ENCODE results near the gene TAS2R60.
"Not testable (repeated sequence)": the region's sequence is repeated elsewhere in the genome, so short reads cannot be mapped to it uniquely, and the experiment has no call there.

Gene TAS2R60

DNA sequence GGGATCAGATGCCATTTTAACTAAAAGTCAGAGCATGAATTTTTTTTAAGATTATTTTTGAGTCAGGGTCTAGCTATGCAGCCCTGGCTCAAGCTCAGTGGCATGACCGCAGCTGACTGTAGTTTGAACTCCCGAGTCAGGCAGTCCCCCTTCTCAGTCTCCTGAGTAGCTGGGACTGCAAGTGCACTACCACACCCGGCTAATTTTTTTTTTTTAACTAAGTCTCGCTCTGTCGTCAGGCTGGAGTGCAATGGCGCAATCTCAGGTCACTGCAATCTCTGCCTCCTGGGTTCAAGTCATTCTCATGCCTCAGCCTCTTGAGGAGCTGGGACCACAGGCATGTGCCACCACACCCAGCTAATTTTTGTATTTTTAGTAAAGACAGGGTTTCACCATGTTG is 42.2 kb downstream of the TAS2R60 start:
- H3K4me3 ChIP-seq (ENCODE audit: low read depth in 1 of 2, low read length in 2 of 2): no peak overlapping the region
- H3K36me3 ChIP-seq (ENCODE audit: control insufficient read depth in 1 of 2, insufficient read depth in 2 of 2, low read length in 2 of 2): no peaks in the 10 kb centered on the region
- peak overlapping the region; percentile 42 for H3K27ac ChIP-seq (ENCODE audit: low read length)
- no peaks in the 10 kb centered on the region for H3K9me3 ChIP-seq (ENCODE audit: control insufficient read depth in 1 of 2, low read length in 2 of 2)
- H3K4me1 ChIP-seq (ENCODE audit: control insufficient read depth in 1 of 2, insufficient read depth in 2 of 2, low read length in 2 of 2): peaks cover 0 to 5% of the 10 kb centered on the region in 2 donors
- H3K27me3 ChIP-seq (ENCODE audit: low read depth, low read length): no peaks in the 10 kb centered on the region

DNA sequence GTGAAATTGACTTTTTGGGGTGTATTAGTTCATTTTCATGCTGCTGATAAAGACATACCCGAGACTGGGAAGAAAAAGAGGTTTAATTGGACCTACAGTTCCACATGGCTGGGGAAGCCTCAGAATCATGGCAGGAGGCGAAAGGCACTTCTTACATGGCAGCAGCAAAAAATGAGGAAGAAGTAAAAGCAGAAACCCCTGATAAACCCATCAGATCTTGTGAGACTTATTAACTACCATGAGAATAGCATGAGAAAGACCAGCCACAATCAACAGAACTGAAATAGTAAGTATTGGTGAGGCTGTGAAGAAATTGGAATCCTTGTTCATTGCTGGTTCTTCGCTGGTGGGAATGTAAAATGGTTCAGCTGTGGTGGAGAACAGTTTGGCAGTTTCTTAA is 43.0 kb downstream of the TAS2R60 start:
- H3K4me3 ChIP-seq (ENCODE audit: low read depth in 1 of 2, low read length in 2 of 2); H3K9me3 ChIP-seq (ENCODE audit: control insufficient read depth in 1 of 2, low read length in 2 of 2); H3K4me1 ChIP-seq (ENCODE audit: control insufficient read depth in 1 of 2, insufficient read depth in 2 of 2, low read length in 2 of 2); H3K36me3 ChIP-seq (ENCODE audit: control insufficient read depth in 1 of 2, insufficient read depth in 2 of 2, low read length in 2 of 2); H3K27me3 ChIP-seq (ENCODE audit: low read depth, low read length); H3K27ac ChIP-seq (ENCODE audit: low read length): not testable (repeated sequence)

DNA sequence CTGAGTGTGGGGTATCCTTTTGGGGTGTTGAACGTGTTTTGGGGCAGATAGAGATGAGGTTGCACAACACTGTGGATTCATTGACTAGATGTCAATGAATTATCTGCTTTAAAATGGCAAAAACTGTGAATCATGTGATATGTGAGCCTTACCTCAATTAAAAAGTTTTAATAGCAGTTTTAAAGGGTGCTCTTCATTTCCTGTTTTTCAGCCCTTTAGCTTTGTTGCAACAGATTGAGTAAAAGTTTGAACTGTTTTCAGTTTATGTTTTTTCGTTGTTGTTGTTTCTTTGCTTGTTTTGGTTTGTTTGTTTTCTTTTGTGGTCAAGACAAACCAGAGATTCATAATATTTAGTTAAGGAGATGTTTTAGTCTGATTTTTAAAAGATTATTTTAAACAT is 43.8 kb downstream of the TAS2R60 start:
- peak overlapping the region; percentile 25 for H3K27ac ChIP-seq (ENCODE audit: low read length)
- H3K4me1 ChIP-seq (ENCODE audit: control insufficient read depth in 1 of 2, insufficient read depth in 2 of 2, low read length in 2 of 2): peaks cover 0 to 5% of the 10 kb centered on the region in 2 donors
- H3K27me3 ChIP-seq (ENCODE audit: low read depth, low read length): no peaks in the 10 kb centered on the region
- H3K36me3 ChIP-seq (ENCODE audit: control insufficient read depth in 1 of 2, insufficient read depth in 2 of 2, low read length in 2 of 2): no peaks in the 10 kb centered on the region
- H3K4me3 ChIP-seq (ENCODE audit: low read depth in 1 of 2, low read length in 2 of 2): no peak overlapping the region
- H3K9me3 ChIP-seq (ENCODE audit: control insufficient read depth in 1 of 2, low read length in 2 of 2): no peaks in the 10 kb centered on the region

DNA sequence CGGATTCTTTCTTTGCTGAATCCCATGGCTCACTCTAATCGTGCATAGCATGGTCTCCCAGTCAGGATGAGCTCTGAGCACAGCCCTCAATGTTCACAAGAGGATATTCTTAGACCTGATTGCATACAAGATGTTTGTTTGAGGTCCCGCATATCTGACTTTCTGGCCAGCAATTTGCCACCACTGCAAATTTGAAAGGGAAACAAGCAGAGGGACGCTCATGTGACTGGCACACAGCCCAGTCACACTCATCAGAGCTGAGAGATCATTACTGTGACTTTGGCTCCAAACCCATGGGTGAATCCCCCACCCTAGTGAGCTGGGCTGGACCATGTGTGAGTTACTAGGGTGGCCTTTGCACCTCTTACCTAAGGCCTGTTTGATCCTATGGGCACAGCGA is 44.3 kb downstream of the TAS2R60 start:
- H3K4me3 ChIP-seq (ENCODE audit: low read depth in 1 of 2, low read length in 2 of 2): no peak overlapping the region
- no peaks in the 10 kb centered on the region for H3K27me3 ChIP-seq (ENCODE audit: low read depth, low read length)
- no peak overlapping the region for H3K27ac ChIP-seq (ENCODE audit: low read length)
- no peaks in the 10 kb centered on the region for H3K36me3 ChIP-seq (ENCODE audit: control insufficient read depth in 1 of 2, insufficient read depth in 2 of 2, low read length in 2 of 2)
- no peaks in the 10 kb centered on the region for H3K9me3 ChIP-seq (ENCODE audit: control insufficient read depth in 1 of 2, low read length in 2 of 2)
- H3K4me1 ChIP-seq (ENCODE audit: control insufficient read depth in 1 of 2, insufficient read depth in 2 of 2, low read length in 2 of 2): peaks cover 0 to 5% of the 10 kb centered on the region in 2 donors

DNA sequence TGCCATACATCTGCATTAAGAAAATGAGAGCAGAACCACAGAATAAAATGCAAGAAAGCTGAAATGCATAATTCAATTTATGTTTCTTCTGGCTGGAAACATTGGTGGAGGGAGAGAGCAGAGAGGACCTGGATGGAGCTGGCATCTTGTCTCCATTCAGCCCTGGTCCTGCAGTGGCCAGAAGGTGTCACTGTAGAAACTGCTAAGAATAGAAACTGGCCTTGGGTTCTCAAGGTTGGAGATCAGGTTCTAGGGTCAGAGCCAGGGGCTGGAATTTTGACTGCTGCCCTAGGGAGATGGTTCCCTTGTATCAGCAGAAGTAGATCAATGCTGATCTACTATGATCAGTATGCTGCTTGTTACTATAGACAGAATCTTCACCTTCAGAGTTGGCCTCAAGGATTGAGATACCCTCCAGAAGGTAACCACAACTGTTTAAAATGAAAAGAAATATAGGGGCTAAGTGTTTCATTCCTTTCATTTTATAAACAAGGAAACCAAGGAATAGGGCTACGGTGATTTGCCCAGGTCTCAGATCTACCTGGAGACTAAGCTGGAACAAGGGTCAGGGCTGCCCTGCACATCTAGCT is 47.6 kb downstream of the TAS2R60 start:
- H3K4me3 ChIP-seq (ENCODE audit: low read depth in 1 of 2, low read length in 2 of 2): no peak overlapping the region
- no peaks in the 10 kb centered on the region for H3K36me3 ChIP-seq (ENCODE audit: control insufficient read depth in 1 of 2, insufficient read depth in 2 of 2, low read length in 2 of 2)
- H3K4me1 ChIP-seq (ENCODE audit: control insufficient read depth in 1 of 2, insufficient read depth in 2 of 2, low read length in 2 of 2): no peaks in the 10 kb centered on the region
- H3K27ac ChIP-seq (ENCODE audit: low read length): no peak overlapping the region
- H3K9me3 ChIP-seq (ENCODE audit: control insufficient read depth in 1 of 2, low read length in 2 of 2): no peaks in the 10 kb centered on the region
- no peaks in the 10 kb centered on the region for H3K27me3 ChIP-seq (ENCODE audit: low read depth, low read length)

DNA sequence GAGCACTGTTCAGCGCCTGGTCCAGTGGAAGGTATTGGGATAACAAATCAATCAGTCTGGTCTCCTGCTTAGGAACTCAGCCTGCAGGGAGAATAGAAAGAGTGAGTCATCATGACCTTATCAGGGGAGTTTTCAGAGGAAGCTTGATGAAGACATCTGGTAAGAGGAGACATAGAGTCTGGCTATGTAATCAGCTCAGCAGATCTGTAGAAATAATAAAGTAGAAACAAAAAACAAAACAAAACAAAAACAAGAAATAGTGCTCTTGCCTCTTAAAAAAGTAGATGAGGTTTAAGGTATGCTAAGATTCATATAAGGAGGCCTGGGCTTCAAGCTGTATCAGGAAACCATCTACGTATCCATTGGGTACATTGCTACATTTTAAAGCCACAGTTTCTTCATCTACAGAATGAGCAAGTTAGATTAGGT is 48.8 kb downstream of the TAS2R60 start:
- Histone ChIP-seq H3K4me3 (ENCODE audit: low read depth in 1 of 2, low read length in 2 of 2) (no peak overlapping the region), H3K27ac (ENCODE audit: low read length) (no peak overlapping the region), H3K4me1 (ENCODE audit: control insufficient read depth in 1 of 2, insufficient read depth in 2 of 2, low read length in 2 of 2) (no peaks in the 10 kb centered on the region), H3K9me3 (ENCODE audit: control insufficient read depth in 1 of 2, low read length in 2 of 2) (no peaks in the 10 kb centered on the region), H3K36me3 (ENCODE audit: control insufficient read depth in 1 of 2, insufficient read depth in 2 of 2, low read length in 2 of 2) (no peaks in the 10 kb centered on the region), H3K27me3 (ENCODE audit: low read depth, low read length) (no peaks in the 10 kb centered on the region)

DNA sequence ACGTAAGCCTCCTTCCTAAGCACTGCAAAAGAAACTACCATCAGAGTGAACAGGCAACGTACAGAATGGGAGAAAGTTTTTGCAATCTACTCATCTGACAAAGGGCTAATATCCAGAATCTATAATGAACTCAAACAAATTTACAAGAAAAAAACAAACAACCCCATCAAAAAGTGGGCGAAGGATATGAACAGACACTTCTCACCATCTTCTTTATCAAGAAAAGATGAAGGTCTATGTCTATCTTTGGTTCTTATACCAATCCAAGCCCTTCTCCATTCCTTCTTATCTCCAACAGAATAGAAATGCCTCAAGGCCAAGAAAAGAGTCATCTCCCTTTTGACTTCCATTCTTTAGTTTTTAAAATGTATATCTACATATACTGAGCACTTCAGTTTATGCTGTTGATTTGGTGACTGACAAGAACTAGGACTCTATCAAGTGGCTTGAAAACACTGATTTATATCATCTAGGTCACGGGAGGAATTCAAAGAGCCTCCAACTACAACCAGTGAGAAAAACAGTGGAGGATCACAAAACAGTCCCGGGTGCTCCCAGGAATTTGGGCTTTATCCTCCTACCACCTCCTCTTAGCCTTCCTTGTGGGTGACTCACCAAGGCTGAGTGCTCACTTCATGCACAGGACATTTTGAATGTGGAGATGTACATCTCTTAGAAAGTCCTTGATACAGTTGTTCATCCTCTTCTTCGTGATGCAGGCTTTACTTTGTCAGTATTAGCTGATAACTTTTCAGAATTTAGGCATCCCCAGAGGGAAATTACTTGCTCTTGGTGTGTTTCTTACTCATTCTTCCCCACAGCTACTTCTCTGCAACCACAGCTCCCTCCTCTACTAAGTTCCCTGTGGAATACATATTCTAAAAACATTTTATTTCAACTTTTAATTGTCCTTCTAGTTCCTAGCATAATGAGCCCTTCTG is 49.8 kb downstream of the TAS2R60 start:
- no peak overlapping the region for H3K4me3 ChIP-seq (ENCODE audit: low read depth in 1 of 2, low read length in 2 of 2)
- no peaks in the 10 kb centered on the region for H3K4me1 ChIP-seq (ENCODE audit: control insufficient read depth in 1 of 2, insufficient read depth in 2 of 2, low read length in 2 of 2)
- H3K27ac ChIP-seq (ENCODE audit: low read length): no peak overlapping the region
- no peaks in the 10 kb centered on the region for H3K9me3 ChIP-seq (ENCODE audit: control insufficient read depth in 1 of 2, low read length in 2 of 2)
- H3K27me3 ChIP-seq (ENCODE audit: low read depth, low read length): no peaks in the 10 kb centered on the region
- no peaks in the 10 kb centered on the region for H3K36me3 ChIP-seq (ENCODE audit: control insufficient read depth in 1 of 2, insufficient read depth in 2 of 2, low read length in 2 of 2)

DNA sequence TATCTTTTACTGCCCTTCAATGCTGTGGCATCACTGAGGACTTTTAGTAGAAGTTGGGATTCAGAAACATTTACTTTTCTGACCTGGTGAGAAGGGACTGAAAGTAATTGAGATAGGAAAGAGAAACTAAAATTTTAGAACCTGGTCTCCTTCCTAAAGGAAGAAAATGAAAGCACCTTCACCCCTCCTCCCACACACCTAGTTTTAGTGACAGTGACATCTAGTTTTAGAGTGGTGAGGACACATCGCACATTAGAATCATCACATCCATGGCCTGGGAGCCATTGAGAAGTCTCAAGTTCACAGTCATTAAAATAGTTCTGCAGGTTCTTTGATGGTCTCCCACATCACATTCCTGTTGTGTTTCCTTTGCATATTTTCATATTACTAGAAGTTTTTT is 50.5 kb downstream of the TAS2R60 start:
- no peaks in the 10 kb centered on the region for H3K4me1 ChIP-seq (ENCODE audit: control insufficient read depth in 1 of 2, insufficient read depth in 2 of 2, low read length in 2 of 2)
- no peaks in the 10 kb centered on the region for H3K27me3 ChIP-seq (ENCODE audit: low read depth, low read length)
- no peaks in the 10 kb centered on the region for H3K36me3 ChIP-seq (ENCODE audit: control insufficient read depth in 1 of 2, insufficient read depth in 2 of 2, low read length in 2 of 2)
- no peaks in the 10 kb centered on the region for H3K9me3 ChIP-seq (ENCODE audit: control insufficient read depth in 1 of 2, low read length in 2 of 2)
- H3K27ac ChIP-seq (ENCODE audit: low read length): no peak overlapping the region
- no peak overlapping the region for H3K4me3 ChIP-seq (ENCODE audit: low read depth in 1 of 2, low read length in 2 of 2)

Measured in muscle layer of duodenum (tissue), 2 donors.